Measurements from ENCODE around the gene PRKAG2. TPM values are rescaled to one million over a fixed set of nuclear protein-coding genes. Genes with fewer than 3 reads are reported as not detected.

Gene PRKAG2
- total RNA-seq, 4 donors from 2014 or later: 19.5 to 30.8 (median 27.6) TPM

GRCh38 chr7:151724920-151725584 is 151.9 kb downstream of the PRKAG2 start:
- DNase-seq: no peak
- no peaks in the 10 kb centered on the region for H3K9me3 ChIP-seq
- H3K4me1 ChIP-seq: peaks cover 0 to 16% of the 10 kb centered on the region in 2 donors
- TF ChIP-seq CTCF (IDR thresholded peaks at IDR 0.05) (no peak), POLR2A (IDR thresholded peaks at IDR 0.05) (no peak)
- WGBS, 2 donors: 94 to 97% methylated on average over 20 to 22 of the region's 22 CpGs
- H3K4me3 ChIP-seq (replicated peaks in 1 of 3): no peak overlapping the region
- H3K27me3 ChIP-seq: no peaks in the 10 kb centered on the region
- no peaks in the 10 kb centered on the region for H3K36me3 ChIP-seq
- H3K27ac ChIP-seq: no peak overlapping the region
- intact Hi-C loops (cut with DNase I): no loop called here

GRCh38 chr7:151724250-151724915 is 152.5 kb downstream of the PRKAG2 start:
- Histone ChIP-seq H3K4me3 (replicated peaks in 1 of 3) (no peak overlapping the region), H3K9me3 (no peaks in the 10 kb centered on the region), H3K36me3 (no peaks in the 10 kb centered on the region), H3K27me3 (no peaks in the 10 kb centered on the region), H3K4me1 (peaks cover 0 to 16% of the 10 kb centered on the region in 2 donors), H3K27ac (no peak overlapping the region)
- TF ChIP-seq POLR2A (IDR thresholded peaks at IDR 0.05) (no peak), CTCF (IDR thresholded peaks at IDR 0.05) (no peak)
- WGBS, 2 donors: 95 to 97% methylated on average over 25 to 27 of the region's 29 CpGs
- intact Hi-C loops (cut with DNase I): no loop called here
- no peak for DNase-seq

- Histone ChIP-seq H3K4me3 (replicated peaks in 1 of 3) (no peak overlapping the region), H3K27me3 (no peaks in the 10 kb centered on the region), H3K36me3 (no peaks in the 10 kb centered on the region), H3K27ac (no peak overlapping the region), H3K9me3 (no peaks in the 10 kb centered on the region), H3K4me1 (peaks cover 0 to 16% of the 10 kb centered on the region in 2 donors)
- TF ChIP-seq CTCF (IDR thresholded peaks at IDR 0.05) (no peak), POLR2A (IDR thresholded peaks at IDR 0.05) (no peak)
- no peak for DNase-seq
- 92 to 95% methylated on average over 12 of the region's 12 CpGs for WGBS, 2 donors
- intact Hi-C loops (cut with DNase I): no loop called here
Observed at GRCh38 chr7:151723321-151723720, 153.6 kb downstream of the PRKAG2 start.

- intact Hi-C loops (cut with DNase I): no loop called here
- Histone ChIP-seq H3K9me3 (no peaks in the 10 kb centered on the region), H3K4me3 (replicated peaks in 1 of 3) (no peak overlapping the region), H3K36me3 (no peaks in the 10 kb centered on the region), H3K27ac (no peak overlapping the region), H3K4me1 (peaks cover 3 to 16% of the 10 kb centered on the region in 2 donors), H3K27me3 (no peaks in the 10 kb centered on the region)
- TF ChIP-seq CTCF (IDR thresholded peaks at IDR 0.05) (no peak), POLR2A (IDR thresholded peaks at IDR 0.05) (no peak)
- 86 to 91% methylated on average over 12 of the region's 12 CpGs for WGBS, 2 donors
- DNase-seq: no peak
Observed at GRCh38 chr7:151722533-151722932, 154.4 kb downstream of the PRKAG2 start.

- Histone ChIP-seq H3K4me3 (replicated peaks in 1 of 3) (no peak overlapping the region), H3K27me3 (no peaks in the 10 kb centered on the region), H3K9me3 (no peaks in the 10 kb centered on the region), H3K27ac (no peak overlapping the region), H3K36me3 (no peaks in the 10 kb centered on the region), H3K4me1 (peaks cover 10 to 16% of the 10 kb centered on the region in 2 donors)
- TF ChIP-seq CTCF (IDR thresholded peaks at IDR 0.05): no peak
- no peak for TF ChIP-seq POLR2A (IDR thresholded peaks at IDR 0.05)
- no peak for DNase-seq
- intact Hi-C loops (cut with DNase I): no loop called here
- 53 to 68% methylated on average over 5 of the region's 5 CpGs for WGBS, 2 donors
Observed at GRCh38 chr7:151721694-151722093, 155.2 kb downstream of the PRKAG2 start.

Measured in thyroid gland (tissue), 4 donors.